Fibroblast of skin of left biceps (primary cell): ENCODE measurements around the gene ARSJ.

Experiments used
- DNase-seq, 2 experiments: peaks; one replicate each; pipeline ENCODE4 v3.0.0-alpha.2; 2013; ENCODE audit warnings: low read depth in 2 of 2

Gene ARSJ

DNA sequence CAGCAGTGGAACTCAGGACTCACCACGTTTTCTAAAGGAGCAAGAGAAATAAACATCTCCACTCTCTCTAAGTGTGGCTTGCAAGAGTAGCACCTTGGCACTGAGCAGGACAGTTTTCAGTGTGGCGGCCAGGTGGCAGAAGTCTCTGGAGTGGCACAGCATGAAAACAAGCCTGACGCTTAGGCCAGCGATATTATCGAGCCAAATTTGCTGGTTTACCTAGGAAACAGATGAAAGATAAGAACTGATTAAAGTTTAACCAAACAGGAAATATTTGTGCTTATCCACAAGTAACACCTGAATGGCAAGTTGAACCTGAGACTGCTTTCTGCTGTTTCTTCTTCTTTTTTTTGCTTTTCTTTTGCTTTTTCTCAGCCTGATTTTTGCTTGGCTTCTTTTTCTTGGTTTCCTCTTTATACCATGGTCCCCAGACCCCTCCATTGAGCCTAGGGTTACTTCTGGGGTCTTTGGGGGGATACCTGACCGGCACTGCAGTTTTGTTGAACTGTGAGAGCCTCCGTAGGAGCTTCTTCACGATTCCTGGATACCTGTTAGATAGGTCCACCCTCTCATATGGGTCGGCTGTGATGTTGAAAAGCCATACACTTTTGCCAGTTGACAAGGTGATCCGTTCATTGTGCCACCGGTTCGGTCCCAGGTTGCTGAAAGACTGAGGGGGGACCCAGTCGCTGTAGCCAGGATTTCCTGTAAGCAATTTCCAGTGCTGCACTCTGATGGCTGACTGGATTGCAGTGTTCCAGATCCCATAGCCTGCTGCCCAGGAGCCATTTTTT, 77.3 kb downstream of the ARSJ start:
- DNase-seq = no peak

DNA sequence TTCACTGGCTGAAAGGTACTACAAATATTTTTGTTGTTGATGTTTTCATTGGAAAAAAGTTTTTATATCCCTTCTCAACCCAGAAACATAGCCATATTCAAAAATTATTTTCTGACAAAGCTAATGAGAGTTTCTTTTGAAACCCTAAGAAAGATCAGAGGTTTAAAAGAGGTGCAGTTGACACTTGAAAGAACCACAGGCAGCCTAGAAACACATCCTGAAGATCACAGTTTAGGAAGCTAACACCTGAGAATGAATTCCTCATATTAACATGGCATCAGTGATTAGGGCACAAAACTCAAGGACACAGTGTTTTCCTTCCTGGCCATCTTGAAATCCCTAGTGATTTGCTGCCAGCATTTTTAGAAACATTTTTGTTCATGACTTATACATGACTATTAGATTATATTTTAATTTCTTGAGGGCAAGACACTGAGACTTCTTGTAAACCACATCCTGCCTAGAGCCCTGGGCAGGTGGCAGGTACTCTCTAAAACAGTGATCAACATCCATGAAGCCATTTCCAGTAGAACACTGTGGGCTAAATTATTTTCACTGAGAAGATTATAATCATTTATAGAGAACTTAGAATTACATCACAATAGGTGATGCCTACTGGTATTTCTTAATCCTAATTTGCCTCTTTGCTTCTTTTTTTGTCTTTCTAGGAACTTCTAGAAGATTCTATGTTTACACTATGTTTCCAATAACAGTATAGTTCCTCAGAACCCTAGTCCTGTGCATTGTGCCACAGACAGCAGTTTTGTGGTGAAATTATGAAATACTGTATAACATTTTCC, 80.0 kb downstream of the ARSJ start:
- no peak for DNase-seq

GRCh38 chr4:113893546-113893945, 85.9 kb downstream of the ARSJ start:
- DNase-seq = no peak

- DNase-seq = peak; percentile 17 to 25
Observed at GRCh38 chr4:113888006-113888405, 91.4 kb downstream of the ARSJ start.

GRCh38 chr4:113885291-113885690, 94.2 kb downstream of the ARSJ start:
- DNase-seq = no peak

DNA sequence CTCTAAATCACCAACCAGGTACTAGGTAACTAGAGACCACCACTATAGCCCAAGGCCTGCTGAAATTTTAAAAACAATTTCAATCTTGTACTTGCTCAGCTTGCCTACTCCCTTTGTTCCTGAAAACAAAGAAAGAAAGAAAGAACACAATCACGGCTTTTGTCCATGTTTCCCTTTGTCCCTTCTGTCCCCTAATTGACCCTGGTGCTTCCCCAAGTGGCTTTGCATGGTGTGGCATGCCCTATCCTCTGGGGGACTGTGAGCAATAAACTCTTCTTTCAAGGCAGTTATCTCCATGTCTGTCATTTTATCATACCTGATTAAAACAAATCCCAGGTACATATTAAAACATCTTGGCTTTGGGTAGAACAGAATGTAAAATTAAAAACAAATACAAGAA, 94.8 kb downstream of the ARSJ start:
- DNase-seq = no peak

GRCh38 chr4:113882668-113883067, 96.8 kb downstream of the ARSJ start:
- no peak for DNase-seq

DNA sequence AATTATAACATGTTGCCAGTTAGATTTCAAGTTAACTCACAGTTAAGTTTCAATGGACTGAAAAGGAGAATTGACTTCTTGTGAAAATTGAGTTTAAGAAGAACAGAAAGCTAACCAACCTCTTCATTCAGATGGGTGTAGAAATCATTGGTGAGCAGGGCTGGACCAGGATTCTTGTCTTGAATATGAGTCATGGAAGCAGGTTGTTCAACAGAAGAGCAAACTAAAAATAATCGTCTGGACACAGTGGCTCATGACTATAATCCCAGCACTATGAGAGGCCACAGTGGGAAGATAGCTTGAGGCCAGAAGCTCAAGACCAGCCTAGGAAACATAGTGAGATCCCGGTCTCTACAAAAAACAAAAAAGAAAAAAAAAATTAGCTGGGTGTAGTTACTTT, 98.2 kb downstream of the ARSJ start:
- no peak for DNase-seq

DNA sequence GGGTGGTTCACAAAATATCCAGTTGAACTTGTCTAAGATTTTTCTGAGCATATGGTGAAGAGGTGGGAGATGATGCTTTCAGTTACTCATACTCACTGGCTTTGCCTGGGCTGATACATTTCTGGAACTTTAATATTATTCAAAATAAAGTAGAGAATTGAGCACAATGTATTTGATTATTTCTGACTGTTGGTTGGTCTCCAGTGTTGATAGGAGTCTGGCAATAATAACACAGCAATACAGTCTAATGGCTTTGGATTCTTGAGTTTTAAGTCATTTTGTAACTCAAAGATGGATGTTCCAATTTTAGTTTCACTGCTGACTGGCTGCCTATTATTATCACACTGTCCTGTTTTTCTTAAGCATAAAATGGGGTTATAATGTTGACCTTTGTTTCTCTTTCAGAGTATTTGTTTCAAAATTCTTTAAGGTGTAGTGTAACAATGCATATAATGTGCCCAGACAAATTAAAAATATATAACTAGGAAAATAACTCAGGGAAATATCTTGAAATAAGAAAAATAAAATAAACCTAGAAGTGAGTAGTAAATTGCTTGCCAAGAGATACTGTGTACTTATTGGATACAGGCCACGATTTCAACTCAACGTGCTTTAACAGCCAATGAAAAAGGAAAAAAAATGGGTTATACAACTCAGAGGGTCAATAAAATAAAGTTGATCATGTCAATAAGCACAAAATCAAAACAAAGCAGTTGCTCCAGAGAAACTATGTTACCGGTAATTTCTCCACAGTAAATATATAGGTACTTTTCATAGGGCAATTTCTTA, 99.0 kb downstream of the ARSJ start:
- no peak for DNase-seq

GRCh38 chr4:113878668-113879067, 100.8 kb downstream of the ARSJ start:
- DNase-seq = no peak

DNA sequence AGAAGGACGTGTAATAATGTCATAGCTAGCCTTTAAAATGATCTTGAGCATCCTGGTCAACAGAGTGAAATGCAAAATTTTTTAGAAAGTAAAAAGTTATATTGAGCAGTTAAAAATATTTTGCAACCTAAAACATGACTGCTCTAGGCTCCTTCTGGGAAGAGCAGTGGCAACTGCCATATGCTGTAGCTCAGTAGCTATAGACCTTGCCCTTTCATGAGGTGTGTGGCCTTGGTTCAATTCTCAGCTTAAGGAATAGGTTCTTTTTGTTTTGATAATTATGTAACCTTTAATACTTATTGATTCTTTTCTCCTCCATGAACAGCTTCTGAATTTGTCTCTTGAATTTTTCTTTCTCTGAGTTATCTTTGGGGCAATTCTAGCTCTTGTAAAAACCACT, 105.0 kb downstream of the ARSJ start:
- no peak for DNase-seq

GRCh38 chr4:113873508-113873907, 105.9 kb downstream of the ARSJ start:
- DNase-seq = no peak

DNA sequence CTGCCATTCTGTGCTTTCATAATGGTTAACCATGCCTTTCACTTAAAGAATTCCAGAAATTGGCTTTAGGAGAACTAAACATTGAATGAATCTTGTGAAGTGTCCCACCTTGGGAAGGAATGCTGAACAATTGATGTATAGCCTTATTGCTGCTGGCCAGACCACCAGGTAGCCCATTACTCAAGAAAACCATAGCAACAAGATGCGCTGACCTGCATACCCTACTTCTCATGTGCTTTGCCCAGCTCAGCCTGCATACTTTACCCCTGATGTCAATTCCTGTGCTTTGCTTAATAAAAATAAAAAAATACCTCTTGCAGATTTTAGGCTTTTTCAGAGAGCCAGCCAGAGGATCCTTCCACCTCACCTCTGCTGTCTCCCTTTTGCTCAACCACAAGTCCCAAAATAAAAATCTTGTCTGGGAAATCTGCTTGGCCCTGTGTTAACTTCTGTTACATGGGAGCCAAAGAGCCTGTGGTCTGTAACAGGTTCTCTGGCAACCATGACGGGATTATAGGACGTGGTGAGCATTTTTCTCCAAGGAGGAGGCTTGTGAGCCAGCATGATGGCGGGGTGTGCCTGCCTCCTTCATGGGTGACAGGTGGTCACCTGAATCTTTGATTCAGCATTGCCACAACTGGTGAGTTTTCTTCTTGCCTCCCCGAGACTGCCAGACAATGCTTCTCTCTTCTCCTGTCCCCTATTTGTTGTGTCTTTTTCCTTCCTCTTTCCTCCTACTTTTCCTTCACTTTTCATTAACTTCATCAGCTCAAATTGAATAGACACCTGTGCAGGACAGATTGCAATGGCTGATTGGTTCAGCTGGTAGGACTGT, 106.8 kb downstream of the ARSJ start:
- DNase-seq = no peak

DNA sequence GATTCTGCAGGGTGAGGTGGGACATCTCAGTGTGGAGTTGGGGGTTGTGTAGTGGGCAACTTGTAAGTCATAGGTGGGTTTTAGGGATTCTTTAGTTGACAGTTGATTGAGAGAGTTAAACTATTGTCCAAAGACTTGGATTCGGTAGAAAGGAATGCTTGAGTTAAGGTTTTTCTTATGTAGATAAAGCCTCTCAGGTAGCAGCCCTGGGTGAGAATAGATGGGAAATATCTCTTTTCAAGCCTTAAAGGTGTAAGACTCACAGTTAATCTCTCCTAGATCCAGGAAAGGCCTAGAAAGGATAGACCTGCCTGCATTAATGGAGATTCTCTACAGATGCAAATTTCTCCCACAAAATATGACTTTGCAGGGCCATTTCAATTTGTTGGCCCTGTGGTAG, 108.4 kb downstream of the ARSJ start:
- DNase-seq = no peak

DNA sequence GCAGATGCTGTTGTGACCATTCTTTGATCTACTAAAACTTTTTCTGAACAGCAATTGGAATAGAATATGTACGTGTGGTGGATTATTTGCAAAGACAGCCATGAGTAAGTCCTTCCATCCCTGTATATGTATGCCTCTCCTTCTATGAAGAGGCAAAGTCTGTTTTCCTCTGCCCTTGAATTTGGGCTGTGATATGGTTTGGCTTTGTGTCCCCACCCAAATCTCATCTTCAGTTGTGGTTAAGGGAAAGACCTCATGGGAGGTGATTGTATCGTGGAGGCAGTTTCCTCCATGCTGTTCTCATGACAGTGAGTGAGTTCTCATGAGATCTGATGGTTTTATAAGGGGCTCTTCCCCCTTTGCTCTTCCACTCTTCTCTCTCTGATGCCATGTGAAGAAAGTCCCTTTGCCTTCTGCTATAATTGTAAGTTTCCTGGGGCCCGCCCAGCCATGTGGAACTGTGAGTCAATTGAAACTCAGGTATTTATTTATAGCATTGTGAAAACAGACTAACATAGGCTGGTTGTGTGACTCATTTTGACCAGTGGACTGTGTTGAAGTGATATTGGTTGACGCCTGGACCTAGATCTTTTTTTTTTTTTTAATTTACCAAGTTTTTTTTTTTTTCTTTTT, 109.6 kb downstream of the ARSJ start:
- DNase-seq = no peak

DNA sequence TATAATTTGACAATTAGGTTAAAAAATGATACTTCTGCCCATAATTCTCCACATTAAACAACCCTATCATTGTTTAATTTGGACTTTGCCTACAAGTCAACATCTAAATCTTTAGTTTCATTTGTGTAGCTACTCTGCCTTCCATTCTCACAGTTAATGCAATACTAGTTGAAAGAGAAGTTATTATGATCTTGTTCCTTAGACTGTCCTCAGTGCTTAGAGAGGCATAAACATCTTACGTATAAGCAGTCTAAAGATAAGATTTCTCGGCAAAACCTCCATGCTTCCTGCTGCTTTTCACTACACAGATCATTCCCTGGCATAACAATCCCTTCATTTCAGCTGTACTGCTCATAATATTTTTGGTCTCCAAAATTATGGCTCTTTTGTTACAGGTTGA, 112.8 kb downstream of the ARSJ start:
- DNase-seq = no peak

GRCh38 chr4:113858924-113859323, 120.5 kb downstream of the ARSJ start:
- no peak for DNase-seq

- no peak for DNase-seq
Observed at GRCh38 chr4:113851816-113852215, 127.6 kb downstream of the ARSJ start.
